NCI-H1436 (cell line): ENCODE data around the gene PRKAR1B.
"Not testable (repeated sequence)": the region's sequence is repeated elsewhere in the genome, so short reads cannot be mapped to it uniquely, and the experiment has no call there.

Source experiments
- DNase-seq: peaks from one replicate; lab custom pipeline; 2025; lab: John Stamatoyannopoulos, UW

PRKAR1B gene

DNA sequence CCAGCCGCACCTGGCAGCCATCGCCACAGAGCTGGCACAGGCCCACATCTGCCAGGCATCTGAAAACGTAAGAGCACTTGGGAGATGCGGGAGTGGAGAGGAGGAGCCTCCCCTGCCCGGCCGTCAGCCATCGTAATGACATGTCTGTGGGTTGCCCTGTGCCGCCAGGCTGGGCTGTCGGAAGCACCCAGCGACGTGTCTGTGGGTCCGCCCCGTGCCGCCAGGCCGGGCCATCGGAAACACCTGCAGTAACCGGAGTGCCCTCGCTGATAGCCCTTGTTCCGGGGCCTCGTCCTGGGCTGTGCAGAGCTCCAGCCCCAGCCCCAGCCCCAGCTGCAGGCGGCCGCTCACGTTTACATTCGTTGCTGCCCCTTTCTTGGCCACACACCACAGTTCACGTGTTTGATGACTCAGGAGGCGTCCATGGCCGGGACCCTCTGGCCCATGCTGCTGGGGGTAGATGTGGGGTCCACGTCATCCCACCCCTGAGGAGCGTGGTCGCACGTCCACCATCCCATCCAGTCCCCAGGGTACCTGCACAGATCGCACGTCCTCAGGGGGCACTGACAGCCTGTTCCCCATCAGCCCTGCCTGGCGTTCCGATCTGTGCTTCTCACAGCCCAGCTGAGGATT, 30.0 kb upstream of the PRKAR1B start:
- no peak for DNase-seq

GRCh38 chr7:756231-756927, 29.3 kb upstream of the PRKAR1B start:
- no peak for DNase-seq

DNA sequence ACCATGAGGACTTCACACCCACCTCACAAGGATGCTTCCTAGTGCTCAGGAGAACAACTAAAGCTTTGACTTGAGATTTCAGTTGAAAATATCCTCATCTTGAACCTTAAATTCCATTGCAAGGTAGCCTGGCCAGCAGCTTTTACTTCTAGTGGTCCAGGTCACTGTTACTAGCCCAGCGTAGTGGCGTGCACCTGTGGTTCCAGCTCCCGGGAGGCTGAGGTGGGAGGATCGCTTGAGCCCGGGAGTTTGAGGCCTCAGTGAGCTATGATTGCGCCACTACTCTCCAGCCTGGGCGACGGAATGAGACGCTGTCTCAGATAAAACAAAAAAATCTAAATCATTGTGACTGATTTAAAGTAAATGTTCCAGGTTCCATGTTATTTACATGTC, 28.3 kb upstream of the PRKAR1B start:
- DNase-seq = no peak

- no peak for DNase-seq
Observed at GRCh38 chr7:754531-755412, 27.7 kb upstream of the PRKAR1B start.

- DNase-seq = no peak
Observed at GRCh38 chr7:753190-753589, 26.1 kb upstream of the PRKAR1B start.

DNA sequence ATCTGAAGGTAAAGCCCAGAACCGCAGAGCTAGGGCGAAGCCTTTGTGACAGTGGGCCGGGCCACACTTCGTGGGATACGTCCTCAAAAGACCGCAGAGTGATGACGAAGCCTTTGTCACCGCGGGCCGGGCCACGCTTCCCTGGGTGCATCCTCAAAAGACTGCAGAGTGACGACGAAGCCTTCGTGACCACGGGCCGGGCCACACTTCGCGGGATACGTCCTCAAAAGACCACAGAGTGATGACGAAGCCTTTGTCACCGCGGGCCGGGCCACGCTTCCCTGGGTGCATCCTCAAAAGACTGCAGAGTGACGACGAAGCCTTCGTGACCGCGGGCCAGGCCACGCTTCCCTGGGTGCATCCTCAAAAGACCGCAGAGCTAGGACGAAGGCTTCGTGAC, 25.2 kb upstream of the PRKAR1B start:
- DNase-seq = not testable (repeated sequence)

GRCh38 chr7:751826-752225, 24.7 kb upstream of the PRKAR1B start:
- DNase-seq = no peak

DNA sequence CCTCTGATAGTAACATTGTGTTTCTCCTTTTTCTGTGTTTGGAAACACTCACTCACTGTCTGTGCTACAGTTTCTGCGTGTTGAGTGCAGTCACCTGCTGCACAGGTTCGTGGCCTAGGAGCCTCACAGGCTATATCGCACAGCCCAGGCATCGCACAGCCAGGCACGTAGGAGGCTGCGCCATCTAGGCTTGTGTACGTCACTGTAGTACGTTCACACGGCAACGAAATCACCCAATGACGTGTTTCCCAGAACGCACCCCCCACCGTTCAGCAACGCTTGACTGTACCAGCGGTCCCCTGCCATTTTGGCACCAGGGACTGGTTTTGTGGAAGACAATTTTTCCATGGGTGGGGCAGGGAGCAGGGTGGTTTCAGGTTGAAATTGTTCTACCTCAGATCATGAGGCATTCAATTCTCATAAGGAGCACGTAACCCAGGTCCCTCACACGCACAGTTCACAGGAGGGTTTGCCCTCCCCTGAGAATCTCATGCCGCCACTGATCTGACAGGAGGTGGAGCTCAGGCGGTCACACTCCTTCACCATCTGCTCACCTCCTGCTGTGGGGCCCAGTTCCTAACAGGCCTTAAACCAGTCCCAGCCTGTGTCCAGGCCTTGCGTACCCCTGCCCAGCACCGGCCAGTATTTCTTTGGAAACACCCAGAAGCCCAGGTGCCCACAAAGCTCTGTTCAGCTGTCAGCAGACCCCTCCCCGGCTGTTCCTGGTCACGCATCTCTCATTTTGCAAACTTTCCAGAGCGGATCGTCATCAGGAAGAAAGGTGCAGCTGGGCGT, 23.2 kb upstream of the PRKAR1B start:
- DNase-seq = no peak

GRCh38 chr7:749140-749551, 22.1 kb upstream of the PRKAR1B start:
- DNase-seq = no peak

DNA sequence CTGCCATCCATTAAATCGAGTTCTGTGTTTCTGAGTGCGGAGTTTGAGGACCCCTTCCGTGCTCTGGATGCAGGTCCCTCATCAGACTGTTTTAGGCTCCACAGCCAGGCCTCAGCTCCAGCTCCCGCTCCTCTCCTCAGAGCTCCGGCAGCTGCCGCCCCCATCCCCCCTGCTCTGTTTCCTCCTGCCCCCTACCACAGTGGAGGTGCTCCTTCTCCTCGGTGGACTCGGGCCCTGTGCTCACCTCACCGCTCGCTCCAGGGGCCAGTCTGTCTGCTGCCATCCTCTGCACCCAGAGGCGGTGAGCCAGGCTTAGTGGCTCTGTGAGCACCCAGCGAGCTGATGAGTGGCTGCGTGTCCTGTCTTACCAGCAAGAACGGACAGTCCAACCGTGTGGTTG, 21.4 kb upstream of the PRKAR1B start:
- DNase-seq = no peak

- no peak for DNase-seq
Observed at GRCh38 chr7:747186-747585, 20.1 kb upstream of the PRKAR1B start.

- no peak for DNase-seq
Observed at GRCh38 chr7:746155-747061, 19.3 kb upstream of the PRKAR1B start.

- DNase-seq = no peak
Observed at GRCh38 chr7:745431-746154, 18.5 kb upstream of the PRKAR1B start.

- no peak for DNase-seq
Observed at GRCh38 chr7:744854-745430, 17.9 kb upstream of the PRKAR1B start.

DNA sequence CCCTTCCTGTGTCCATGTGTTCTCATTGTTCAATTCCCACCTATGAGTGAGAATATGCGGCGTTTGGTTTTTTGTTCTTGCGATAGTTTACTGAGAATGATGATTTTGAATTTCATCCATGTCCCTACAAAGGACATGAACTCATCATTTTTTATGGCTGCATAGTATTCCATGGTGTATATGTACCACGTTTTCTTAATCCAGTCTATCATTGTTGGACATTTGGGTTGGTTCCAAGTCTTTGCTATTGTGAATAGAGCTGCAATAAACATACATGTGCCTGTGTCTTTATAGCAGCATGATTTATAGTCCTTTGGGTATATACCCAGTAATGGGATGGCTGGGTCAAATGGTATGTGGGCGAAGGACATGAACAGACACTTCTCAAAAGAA, 17.0 kb upstream of the PRKAR1B start:
- DNase-seq = not testable (repeated sequence)

GRCh38 chr7:743341-744127, 16.5 kb upstream of the PRKAR1B start:
- not testable (repeated sequence) for DNase-seq

- DNase-seq = no peak
Observed at GRCh38 chr7:742791-743190, 15.7 kb upstream of the PRKAR1B start.

GRCh38 chr7:741850-742249, 14.8 kb upstream of the PRKAR1B start:
- DNase-seq = no peak

DNA sequence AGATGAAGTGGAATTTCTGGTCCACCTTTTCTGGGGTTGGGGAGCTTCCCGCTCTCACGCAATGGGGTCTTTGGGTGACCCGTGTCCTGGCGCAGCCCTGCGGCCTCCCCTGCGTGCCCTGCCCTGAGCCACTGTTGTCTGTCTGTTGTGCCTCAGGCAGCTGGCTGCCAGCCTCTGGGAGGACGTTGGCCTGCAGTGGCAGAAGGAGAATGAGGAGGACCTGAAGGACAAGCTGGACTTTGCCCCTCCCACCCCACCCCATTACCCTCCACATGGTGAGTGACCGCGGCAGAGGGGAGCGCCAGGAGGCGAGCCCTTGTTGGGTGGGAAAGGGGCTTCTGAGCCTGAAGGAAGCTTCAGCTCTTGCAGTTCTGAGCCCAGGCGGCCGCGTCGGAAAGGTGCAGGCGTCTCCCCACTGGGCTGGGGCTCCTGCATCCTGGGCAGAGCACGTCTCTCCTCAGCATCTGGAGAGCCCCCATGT, 14.2 kb upstream of the PRKAR1B start:
- no peak for DNase-seq
